Spleen (tissue), 7 donors: ENCODE results near the gene NFAT5.

Experiments used
- POLR2A ChIP-seq, 3 donors: fragments of 450-650 bp; IDR thresholded peaks; one replicate each; pipeline ENCODE4 v1.5.1; 2017; ENCODE audit warnings: antibody characterized with exemption in 3 of 3, mild to moderate bottlenecking in 1 of 3
- TF ChIP-seq, protein P1 (sequence below), 11 experiments: fragments of 200-600 bp in 7 of 11; fragments of 450-650 bp in 4 of 11; sonication (generic) in 4 of 11; IDR thresholded peaks in 8 of 11; conservative IDR thresholded peaks in 3 of 11; 1 replicate in 7 of 11; 2 replicates in 4 of 11; pipeline versions ENCODE4 v1.4.0 to v1.8.0; 2016 to 2021; ENCODE audit warnings: antibody characterized with exemption in 11 of 11, inconsistent platforms in 4 of 11, mild to moderate bottlenecking in 1 of 11
- donor health status: DM: no; HTN: no; CAD: no; lungs with moderate emphysema.
- donor health status: DM: no; HTN: no; CAD: no.
- donor health status: DM: no; HTN: no; CAD: no.

DNA sequence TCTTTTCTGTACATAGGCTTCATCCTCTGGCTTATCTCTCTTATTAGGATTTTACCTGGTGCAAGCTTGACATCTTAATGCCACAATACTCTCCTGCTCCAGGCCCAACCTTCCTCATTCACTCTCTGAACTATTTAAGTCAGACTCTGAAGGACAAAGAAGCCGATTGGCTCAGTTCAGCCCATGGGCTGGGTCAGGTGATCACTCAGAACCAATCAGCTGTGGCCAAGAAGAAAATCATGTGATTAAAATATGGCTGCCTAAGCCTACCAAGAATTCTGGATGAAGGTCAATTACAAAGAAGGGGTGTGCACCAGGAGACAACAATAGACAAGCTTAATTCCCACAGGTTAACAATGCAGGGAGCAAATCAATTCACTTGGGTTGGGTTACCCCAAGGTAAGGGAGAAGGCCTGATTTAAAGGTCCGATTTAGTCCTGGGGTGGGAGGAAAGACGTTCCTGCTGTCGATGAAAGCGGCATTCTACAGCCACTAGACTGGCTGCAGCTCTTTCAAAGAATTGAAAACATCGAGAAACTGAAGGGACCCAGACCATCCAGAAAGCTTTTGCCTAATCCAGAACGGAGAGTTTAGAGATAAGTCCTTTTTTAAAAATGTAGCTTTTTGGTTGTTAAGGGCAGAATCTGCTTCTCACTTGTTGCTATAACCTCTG lies 42.9 kb upstream of the NFAT5 start:
- TF ChIP-seq, protein P1, sequence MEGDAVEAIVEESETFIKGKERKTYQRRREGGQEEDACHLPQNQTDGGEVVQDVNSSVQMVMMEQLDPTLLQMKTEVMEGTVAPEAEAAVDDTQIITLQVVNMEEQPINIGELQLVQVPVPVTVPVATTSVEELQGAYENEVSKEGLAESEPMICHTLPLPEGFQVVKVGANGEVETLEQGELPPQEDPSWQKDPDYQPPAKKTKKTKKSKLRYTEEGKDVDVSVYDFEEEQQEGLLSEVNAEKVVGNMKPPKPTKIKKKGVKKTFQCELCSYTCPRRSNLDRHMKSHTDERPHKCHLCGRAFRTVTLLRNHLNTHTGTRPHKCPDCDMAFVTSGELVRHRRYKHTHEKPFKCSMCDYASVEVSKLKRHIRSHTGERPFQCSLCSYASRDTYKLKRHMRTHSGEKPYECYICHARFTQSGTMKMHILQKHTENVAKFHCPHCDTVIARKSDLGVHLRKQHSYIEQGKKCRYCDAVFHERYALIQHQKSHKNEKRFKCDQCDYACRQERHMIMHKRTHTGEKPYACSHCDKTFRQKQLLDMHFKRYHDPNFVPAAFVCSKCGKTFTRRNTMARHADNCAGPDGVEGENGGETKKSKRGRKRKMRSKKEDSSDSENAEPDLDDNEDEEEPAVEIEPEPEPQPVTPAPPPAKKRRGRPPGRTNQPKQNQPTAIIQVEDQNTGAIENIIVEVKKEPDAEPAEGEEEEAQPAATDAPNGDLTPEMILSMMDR (IDR thresholded peaks at IDR 0.05 in 8 of 11, conservative IDR thresholded peaks at IDR 0.05 in 3 of 11) = no peak
- no peak for TF ChIP-seq POLR2A (IDR thresholded peaks at IDR 0.05)
